NCI-H510A (cell line): Measurements from ENCODE around the gene EHMT2.

ENCODE experiments used
- DNase-seq: peaks from one replicate; lab custom pipeline; 2025; lab: John Stamatoyannopoulos, UW

Gene EHMT2

DNA sequence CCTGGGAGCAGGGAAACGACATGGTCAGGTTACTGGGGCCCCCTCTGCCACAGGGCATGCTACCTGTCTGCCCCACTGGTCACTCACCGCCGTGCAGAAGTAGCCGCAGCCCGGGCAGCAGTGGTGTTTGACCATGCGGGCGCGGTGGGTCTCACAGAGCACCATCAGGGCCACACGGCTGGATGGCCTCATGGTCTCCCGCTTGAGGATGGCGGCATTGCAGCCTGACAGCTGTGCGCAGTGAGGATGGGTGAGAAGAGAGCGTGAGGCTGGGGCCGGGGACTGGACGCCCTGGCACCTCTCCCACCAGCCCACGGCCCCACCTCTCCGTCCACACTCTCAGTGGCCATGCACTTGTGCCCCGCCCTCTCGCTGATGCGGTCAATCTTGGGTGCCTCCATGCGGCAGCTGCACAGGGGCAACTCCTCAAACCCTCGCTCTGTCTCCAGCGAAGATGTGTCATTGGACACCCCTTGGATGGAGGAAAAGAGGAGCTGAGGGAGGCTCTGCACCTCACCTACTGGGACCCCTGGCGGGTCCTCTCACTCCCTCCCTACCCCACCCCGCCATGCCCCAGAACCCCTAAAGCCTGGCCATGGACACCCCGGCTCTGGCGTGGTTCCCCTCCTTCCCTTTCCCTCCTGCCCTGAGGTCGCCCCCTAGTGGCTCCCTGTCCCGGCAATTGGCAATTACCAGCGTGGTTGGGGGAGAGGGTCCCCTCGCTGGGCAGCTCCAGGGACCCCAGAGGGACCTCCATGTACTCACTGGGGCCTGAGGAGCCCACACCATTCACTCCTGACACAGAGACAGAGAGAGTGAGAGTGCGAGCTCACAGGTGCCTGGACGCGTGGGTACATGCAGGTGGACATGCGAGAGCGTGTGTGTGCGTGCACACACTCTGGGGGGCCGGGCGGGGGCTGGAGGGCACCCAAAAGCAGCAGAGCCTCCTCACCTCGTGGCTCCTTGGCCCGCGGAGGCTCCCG lies 8.9 kb downstream of the EHMT2 start:
- no peak for DNase-seq

DNA sequence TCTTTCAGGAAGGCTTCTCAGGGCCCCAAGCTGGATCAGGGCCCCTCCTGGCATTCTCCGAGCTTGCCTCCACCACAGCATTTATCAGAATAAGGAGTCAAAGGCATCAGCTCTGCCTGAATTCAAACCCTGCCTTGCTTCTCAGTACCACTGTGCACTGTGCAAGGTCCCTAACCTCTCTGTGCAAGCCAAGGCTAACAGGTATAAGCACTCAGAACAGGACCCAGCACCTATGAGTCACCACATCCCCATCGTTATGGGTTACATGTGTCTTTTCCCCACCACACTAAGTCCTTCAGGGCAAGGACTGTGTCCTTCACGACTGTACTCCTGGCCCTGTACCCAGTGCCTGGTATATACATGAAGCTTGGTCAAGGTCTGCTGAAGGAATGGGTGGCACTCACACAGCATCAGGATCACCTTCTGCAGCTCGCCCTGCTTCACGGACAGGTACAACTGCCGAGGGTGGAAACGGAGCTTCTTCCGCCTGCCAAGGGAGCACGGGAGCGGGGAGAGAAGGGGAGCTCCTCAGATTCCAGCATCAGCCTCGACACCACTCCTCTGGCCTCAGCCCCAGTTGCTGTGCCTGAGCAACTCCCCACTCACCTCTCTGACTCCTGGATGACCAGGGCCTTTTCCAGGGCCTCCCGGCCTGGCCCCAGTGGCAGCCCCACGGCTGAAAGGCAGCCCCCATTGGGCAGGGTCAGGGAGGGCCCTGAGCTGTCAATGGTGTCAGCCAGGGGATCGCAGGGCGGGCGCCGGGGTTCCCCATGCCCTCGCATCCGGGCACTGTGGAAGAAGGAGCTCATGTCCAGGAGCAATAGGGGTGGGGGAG lies 10.1 kb downstream of the EHMT2 start:
- DNase-seq: no peak

DNA sequence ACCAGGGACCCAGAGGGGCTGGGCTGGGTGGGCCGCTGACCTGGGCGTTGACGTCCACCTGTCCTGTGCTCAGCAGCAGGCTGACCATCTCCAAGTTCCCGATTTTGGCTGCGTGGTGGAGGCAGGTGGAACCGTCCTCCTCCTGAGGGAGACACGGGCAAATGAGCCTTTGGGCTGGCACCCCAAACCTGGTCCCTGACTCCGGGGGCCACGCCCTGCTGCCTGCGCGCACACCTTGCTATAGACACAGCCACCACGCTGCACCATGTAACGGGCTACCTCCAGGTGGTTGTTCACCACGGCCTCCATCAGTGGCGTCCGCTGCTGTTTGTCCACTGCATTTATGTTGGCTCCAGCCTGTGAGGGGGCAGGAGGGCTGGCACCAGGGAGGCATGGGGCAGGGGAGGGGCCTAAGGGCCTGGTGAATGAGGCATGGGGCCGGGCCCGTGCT lies 10.9 kb downstream of the EHMT2 start:
- no peak for DNase-seq

DNA sequence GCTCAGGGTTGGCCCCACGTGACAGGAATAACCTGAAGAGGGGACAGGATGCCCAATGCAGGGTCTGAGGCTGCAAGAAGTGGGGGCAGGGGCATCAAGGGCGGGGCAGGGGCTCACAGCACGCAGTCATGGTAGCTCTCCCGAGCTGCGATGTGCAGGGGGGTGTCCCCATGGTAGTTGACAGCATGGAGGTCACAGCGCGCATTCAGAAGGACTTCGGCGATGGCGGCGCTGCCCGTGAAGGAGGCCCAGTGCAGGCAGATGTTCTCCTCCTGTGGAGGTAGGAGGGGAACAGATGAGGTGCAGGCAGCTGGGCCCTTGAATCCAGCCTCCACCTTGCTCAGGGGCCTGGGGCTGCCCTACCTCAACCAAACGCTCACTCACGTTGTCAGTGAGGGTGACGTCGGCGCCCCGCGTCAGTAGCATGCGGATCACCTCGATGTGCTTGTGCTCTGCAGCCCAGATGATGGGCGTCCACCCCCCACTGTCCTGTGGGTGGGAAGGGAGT lies 12.9 kb downstream of the EHMT2 start:
- no peak for DNase-seq

DNA sequence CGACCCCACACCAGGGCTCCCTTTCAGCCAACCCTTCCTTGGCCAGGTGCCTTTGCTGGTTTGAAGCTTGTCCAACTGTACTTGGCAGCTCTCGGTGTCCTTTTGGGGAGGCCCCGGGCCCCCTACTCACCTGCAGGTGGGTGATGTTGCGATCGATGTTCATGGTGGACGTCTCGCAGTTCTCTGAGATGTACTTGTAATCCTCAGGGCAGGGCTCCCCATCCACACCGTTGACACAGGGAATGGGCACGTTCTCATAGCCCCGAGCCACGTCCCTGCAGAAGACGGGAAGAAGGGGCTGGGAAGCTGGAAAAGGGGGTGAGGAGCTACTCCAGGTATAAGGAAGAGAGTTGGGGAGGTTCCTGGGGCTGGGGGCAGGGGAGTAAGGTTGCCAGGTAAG lies 13.8 kb downstream of the EHMT2 start:
- no peak for DNase-seq

DNA sequence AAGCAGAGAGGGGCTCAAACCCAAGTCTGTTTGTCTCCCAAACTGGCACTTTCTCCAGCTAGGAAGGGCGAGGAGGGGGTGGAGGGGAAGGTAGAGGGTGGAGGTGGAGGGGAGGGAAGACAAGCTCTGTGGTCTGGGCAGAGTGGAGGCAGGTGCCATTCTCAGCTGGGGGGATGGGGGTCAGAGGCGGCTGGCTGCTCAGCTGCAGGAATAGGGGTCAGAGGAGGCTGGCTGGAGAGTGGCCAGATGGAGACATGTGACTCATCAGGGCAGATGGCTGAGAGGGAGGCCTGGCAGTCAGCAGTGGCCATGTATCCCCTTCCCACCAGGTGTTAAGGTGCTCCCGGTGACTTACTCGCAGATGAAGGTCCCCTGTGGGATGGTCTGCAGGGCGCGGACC lies 15.2 kb downstream of the EHMT2 start:
- no peak for DNase-seq

DNA sequence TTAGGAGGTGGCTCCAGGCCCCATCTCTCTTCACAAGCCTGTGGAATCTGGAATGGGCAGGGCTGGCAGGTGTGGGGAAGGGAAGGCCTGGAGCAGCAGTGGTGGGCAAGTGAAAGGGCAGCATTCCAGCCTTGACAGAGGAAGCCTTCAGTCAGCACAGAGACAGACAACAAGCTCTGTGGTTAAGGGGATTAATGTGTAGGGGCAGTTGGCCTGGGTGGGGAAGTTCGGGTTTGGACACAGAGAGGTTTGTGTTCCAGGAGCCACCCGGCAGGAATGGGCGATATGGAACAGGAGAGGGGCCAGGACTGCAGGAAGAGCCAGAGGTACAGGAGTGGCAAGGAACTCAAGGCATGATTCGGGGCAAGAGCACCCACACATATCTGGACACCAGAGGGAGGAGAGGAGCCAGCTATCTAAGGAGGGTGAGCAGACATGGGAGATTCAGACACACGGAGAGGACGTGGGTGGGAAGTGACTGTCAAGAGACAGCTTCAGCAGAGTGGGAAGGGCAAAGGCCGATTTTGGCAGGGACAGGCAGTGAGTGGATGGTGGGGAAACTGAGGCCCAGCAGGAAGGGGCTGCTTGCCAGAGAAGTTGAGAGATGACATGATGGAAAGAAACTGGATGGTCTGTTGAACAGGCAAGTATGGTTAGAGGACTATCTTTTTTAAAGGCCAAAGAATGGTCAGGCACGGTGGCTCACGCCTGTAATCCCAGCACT lies 16.2 kb downstream of the EHMT2 start:
- DNase-seq: no peak

DNA sequence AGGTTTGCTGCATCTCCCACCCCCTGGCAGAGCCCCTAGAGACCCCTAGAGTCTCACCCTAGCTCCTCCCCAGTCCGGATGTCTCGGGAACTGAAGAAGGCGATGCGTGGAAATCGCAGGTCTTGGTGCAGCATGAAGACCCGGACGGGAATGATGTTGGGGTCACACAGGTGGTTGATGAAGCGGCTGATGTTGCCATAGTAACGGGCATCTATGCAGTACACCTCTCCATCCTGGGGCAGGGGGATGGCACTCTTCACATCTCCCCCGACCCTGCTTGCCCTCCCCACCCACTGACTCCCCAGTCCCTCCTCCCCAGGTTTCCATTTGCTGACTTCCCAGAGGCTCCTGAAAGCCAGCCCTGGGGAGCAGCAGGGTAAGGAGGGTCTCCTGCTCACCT lies 16.9 kb downstream of the EHMT2 start:
- DNase-seq: no peak

DNA sequence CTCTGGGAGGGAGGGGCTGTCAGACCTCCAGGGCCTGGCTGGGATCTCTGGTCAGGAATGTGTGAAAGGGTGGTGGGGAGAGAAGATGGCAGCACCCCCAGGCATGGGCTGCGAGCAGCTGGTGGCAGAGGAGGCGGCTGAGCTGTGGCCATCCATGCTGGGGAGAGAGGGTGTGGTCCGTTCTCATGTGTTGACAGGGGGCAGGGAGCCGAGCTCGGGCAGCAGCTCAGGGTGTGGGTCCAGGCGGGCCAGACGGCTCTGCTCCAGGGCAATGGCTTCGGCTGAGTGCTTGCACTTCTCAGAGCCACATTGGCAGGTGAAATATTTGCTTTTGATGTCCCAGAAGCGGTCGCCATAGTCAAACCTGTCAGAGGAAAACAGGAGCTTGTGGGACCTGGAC lies 17.6 kb downstream of the EHMT2 start:
- DNase-seq: no peak

DNA sequence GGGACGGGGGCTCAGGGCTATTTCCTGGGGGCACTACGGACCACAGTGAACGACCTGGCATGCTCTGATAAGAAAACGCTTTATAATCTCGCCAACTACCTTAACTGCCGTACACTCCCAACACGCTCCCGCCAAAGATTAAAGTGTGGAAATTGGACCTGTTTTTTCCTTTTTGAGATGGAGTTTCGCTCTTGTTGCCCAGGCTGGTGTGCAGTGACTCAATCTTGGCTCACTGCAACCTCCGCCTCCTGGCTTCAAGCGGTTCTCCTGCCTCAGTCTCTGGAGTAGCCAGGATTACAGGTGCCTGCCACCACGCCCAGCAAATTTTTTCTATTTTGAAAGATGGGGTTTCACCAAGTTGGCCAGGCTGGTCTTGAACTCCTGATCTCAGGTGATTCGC lies 18.4 kb downstream of the EHMT2 start:
- DNase-seq: no peak

DNA sequence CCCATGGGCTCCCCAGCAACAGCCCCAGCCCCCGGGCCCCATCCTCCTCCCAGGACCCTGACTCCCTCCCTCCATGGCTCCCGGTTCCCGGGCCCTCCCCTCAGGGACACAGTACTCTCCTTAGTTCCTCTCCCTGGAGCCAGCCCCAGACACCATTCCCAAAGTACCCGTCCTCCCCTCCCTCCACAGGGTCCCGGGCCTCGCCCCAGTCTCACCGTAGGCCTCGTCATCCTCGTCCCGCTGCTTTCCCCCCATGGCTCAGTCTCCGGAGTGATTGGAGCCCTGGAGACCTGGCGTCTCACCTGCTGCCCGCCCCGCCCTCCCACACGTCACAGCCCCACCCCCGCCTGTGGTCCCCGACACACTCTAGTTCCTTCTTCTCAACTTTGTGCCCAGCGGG lies 18.8 kb downstream of the EHMT2 start, which contains the start of gene SLC44A4:
TSS of gene SLC44A4 (minus strand) at position 272 of the 400 bp plus-strand sequence. CDS start at position 255, 17 bp downstream.
- no peak for DNase-seq

DNA sequence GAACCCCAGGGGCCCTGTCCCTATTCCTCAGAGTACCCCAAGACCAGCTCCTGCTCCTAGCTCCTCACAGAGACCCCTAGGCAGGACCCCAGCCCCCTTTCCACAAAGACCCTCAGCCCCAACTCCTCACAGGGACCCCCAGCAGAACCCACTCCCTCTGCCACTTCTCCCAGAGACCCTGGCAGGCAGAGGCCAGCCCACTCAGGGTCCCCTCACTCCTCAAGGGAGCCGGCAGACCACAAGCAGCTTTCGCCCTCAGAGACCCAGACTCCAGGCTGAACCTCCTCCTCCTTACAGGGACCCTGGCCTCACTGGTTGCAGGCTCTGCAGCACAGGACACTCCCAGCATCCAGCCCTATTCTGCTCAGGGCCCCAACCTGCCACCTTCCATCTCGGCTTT lies 19.3 kb downstream of the EHMT2 start:
- no peak for DNase-seq

DNA sequence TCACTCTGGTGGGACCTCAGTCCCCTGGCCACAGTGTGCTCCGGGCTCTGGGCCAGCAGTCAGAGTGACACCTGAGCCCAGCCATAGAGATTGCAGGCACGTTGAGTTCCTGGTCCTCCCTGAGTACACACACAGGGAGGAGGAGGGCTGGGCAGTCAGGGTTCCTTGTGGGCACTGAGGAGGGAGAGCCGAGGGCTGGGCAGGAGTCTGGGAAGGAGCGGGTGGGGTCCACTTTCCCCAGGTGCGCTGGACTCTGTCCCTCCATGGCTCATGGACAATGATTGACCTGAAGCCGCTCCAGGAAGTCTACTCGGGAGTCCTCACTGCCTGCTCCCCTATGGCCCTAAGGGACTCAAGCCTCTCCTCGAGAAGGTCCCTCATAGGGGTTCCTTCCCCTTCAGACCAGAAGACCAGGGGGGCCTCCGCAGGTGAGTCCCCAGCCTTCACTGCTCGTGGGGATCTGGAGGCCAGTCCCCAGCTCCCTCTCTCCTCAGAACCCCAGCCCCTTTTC lies 19.8 kb downstream of the EHMT2 start:
- DNase-seq: no peak

DNA sequence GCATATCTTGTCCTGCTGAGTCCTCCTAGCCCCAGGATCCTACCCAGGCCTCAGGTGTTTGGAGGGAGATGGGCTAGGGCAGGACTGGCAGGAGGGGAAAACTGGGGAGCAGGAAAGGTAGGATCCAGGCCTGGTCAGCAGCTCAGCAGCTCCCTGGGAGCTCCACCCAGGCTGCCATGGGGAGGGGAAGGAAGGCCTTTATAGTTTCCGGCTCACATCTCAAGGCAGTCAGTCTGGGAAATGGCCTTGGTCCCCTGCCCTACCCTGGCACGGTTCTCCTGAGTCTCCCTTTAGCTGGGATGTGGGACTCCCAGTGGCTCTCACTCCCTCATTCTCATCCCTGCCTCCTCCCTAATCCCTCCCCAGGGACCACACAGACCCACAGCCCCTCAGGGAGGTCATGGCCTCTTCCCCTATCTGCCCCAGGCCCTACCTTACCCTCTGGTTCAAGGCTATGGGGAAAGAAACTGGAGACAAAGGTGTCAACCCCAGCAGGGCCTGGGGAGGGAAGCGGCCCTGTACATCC lies 20.3 kb downstream of the EHMT2 start:
- no peak for DNase-seq

DNA sequence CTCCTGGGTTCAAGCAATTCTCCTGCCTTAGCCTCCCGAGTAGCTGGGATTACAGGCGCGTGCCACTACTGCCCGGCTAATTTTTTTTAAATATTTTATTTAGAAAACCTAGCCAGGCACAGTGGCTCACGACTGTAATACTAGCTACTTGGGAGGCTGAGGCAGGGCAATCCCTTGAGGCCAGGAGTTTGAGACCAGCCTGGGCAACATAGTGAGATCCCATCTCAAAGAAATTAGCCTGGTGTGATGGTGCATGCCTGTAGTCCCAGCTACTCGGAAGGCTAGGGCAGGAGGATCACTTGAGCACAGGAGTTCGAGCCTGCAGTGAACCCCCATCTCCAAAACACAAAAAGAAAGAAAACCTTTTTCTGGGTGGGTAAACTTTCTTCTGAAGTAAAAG lies 21.1 kb downstream of the EHMT2 start:
- DNase-seq: no peak

DNA sequence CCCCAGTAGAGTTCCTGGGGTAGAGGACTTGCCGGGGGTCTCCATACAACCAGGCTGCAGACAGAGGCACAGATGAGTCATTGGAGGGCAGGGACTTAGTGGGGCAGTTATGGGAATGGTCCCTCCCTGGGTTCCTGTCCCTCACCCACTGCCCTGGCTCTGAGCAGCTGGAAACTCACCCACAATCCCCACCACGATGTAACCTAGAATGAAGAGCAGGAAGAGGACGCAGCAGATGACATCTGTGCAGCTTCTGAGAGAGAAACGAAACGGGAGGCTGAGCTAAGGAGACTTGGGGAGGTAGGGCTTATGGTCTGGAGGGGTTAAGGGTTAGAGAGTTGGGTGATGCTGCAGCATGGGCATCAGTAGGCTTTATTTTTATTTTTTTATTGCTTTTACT lies 21.6 kb downstream of the EHMT2 start:
- no peak for DNase-seq

DNA sequence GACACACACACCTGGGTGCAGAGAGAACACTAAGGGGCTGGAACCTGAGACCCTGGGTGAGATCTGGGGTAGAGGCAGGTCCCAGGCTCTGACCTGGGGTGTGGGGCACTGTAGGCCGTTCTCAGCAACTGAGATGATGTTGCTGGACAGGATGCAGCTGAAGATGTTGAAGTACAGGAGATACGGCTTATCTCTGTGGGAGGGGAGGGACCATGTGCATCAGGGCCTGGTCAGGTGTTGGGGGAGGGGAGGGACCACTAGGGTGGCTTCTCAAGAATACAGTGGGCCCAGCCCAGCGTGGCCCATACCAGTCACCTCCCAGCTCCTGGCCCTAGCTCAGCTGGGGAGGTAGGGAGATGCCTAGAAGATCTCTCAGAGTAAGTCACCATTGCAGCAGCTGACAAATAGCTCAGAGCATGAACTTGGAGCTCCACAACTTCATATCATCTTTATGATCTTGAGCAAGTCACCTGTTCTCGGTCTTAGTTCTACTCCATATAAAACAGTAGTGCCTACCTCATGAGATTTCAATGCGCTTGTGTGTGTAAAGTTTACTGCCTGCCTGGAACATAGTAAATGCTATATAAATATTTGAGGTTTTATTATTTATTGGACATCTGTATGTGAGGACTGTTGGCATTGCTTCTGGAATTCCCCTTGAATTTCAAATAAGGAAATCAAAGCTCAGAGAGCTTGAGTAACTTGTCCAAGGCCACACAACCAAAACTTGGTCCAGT lies 22.5 kb downstream of the EHMT2 start:
- DNase-seq: no peak

DNA sequence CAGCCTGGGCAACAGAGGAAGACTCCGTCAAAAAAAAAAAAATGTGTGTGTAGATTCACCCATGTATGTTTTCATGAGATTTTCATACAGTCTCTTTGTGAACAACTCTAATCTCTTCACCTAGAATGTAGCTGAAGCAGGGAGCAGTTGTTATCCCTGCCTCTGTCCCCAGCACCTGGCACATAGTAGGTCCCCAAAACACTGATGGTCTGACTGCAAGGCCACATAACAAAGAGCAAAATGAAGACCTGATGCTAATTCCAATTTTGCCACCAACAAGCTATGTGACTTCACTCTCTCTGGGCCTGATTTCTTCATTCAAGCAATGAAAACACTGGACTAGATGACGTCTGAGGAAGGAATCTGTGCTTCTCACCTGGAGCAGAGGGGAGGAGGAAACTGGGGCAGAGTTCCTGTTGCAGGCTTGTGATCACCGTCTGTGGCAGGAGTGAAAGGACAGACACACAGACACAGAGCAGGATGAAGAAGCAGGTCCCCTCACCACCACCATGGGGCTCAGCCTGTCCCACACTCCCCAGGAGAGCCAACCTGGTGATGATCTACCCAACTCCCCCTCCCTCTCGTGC lies 23.3 kb downstream of the EHMT2 start:
- DNase-seq: no peak

DNA sequence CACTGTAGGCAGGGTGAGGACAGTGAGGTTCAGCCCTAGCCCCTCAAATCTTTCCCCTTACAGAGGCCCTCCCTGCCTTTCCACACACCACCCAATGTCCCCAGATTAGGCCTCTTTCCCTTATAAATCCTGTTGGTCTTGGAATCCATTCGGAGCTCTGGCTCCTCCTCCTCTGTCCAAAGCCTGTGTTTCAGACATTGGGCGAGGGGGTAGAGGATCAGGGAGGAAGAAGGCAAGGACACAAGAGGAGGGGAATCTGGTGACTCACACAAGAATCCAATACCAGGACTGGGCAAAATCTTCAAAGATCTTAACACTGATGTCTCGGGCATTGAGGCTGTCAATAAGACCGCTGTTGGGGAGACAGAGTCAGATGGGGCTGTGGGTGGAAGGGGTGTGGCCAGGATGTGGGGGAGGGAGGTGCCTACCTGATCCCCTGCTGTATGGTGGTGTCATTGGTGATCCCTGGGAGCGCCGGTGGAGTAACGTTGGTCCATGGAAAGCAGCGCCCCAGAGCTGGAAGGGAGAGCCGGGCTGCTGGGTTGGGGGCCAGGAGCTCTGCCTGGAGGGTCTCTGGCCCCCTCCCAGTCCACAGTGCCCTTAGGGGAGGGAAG lies 26.3 kb downstream of the EHMT2 start:
- no peak for DNase-seq

DNA sequence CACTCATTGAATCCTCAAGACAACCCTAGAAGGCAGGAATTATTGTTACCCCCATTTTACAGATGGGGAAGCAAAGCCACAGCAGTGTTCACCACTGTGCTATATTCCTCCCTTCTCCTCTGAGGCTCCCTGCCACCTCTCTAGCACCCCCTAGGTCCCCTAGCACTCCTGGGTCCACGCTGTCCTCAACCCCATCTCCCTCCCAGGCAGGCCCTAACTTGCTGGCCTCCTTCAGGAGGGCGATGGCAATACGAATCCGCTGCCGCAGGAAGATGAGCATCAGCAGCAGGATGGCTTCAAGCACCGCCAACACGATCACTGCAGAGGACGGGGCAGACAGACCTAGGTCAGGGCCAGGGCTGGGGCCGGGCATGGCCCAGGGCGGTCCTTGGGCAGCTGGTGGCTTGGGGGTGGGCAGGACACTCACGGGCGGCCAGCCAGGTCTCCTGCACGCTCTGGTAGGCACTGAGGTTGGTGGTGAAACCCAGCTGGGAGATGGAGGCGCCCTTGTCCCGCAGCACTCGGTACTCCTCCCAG lies 27.0 kb downstream of the EHMT2 start:
- DNase-seq: no peak
